Glutamatergic neuron (in vitro differentiated cells): ENCODE data around the gene KCNH8. TPM values are rescaled to one million over a fixed set of nuclear protein-coding genes. Genes with fewer than 3 reads are reported as not detected.

Experiments
- DNase-seq: peaks from one replicate; pipeline ENCODE4 v3.0.0; 2022
- H3K27ac Mint-ChIP-seq: one replicate; pipeline ENCODE4 v1.8.0; 2020; ENCODE audit warnings: mild to moderate bottlenecking, mixed read lengths, inconsistent platforms; ENCODE audit not compliant: unreplicated experiment
- H3K27me3 Mint-ChIP-seq: one replicate; pipeline ENCODE4 v1.8.0; 2020; ENCODE audit warnings: mild to moderate bottlenecking, moderate library complexity, mixed read lengths, inconsistent platforms; ENCODE audit not compliant: unreplicated experiment
- H3K36me3 Mint-ChIP-seq: one replicate; pipeline ENCODE4 v1.8.0; 2020; ENCODE audit warnings: mild to moderate bottlenecking, mixed read lengths, inconsistent platforms; ENCODE audit not compliant: unreplicated experiment
- H3K4me1 Mint-ChIP-seq: one replicate; pipeline ENCODE4 v1.8.0; 2020; ENCODE audit warnings: mild to moderate bottlenecking, low read depth, mixed read lengths, inconsistent platforms; ENCODE audit not compliant: unreplicated experiment
- H3K4me3 Mint-ChIP-seq: one replicate; pipeline ENCODE4 v1.8.0; 2020; ENCODE audit warnings: mild to moderate bottlenecking, mixed read lengths, inconsistent platforms; ENCODE audit not compliant: unreplicated experiment
- H3K9me3 Mint-ChIP-seq: one replicate; pipeline ENCODE4 v1.8.0; 2020; ENCODE audit warnings: mild to moderate bottlenecking, moderate library complexity, mixed read lengths, inconsistent platforms; ENCODE audit not compliant: unreplicated experiment
- total RNA-seq: library from RNA; stranded (reverse); fragmentation: NEBNext Ultra II Directional; extraction: Animal tissue kit (Norgen Biotek cat#: 25700); gene quantifications from one replicate; pipeline ENCODE4 v1.2.1, GENCODE V29; 2021; ENCODE audit not compliant: unreplicated experiment
- TF ChIP-seq, protein P1 (sequence below): fragments of 200-600 bp; sonication (generic); IDR thresholded peaks from one replicate; pipeline ENCODE4 v1.5.0; 2021; ENCODE audit not compliant: partially characterized antibody, unreplicated experiment

The KCNH8 gene
- total RNA-seq, 1 donor from 2014 or later = 30.9 TPM

DNA sequence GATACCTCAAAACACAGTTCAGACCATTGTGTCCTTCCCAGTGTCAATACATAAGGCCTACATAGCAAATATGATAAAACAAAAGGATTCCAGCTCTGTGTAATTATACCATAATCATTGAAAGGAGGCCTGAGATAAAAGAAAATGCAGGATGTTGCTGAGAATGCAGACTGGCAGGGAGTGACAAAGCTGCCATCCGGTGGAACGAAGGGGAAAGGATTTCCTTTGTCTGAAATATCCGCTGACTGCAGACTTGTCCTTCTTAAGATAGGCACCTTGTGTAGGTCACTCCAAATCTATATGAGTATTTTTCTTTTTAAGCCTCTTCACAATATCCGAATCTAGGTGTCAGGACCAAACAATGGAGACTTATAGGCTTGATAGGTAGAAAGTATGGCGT lies 108.0 kb downstream of the KCNH8 start:
- H3K4me1 Mint-ChIP-seq = peaks cover 20% of the 10 kb centered on the region
- H3K27ac Mint-ChIP-seq = no peak overlapping the region
- no peaks in the 10 kb centered on the region for H3K36me3 Mint-ChIP-seq
- no peaks in the 10 kb centered on the region for H3K9me3 Mint-ChIP-seq
- TF ChIP-seq, protein P1, sequence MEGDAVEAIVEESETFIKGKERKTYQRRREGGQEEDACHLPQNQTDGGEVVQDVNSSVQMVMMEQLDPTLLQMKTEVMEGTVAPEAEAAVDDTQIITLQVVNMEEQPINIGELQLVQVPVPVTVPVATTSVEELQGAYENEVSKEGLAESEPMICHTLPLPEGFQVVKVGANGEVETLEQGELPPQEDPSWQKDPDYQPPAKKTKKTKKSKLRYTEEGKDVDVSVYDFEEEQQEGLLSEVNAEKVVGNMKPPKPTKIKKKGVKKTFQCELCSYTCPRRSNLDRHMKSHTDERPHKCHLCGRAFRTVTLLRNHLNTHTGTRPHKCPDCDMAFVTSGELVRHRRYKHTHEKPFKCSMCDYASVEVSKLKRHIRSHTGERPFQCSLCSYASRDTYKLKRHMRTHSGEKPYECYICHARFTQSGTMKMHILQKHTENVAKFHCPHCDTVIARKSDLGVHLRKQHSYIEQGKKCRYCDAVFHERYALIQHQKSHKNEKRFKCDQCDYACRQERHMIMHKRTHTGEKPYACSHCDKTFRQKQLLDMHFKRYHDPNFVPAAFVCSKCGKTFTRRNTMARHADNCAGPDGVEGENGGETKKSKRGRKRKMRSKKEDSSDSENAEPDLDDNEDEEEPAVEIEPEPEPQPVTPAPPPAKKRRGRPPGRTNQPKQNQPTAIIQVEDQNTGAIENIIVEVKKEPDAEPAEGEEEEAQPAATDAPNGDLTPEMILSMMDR = no peak
- H3K4me3 Mint-ChIP-seq = no peak overlapping the region
- peaks cover under 1% of the 10 kb centered on the region for H3K27me3 Mint-ChIP-seq
- DNase-seq = no peak

DNA sequence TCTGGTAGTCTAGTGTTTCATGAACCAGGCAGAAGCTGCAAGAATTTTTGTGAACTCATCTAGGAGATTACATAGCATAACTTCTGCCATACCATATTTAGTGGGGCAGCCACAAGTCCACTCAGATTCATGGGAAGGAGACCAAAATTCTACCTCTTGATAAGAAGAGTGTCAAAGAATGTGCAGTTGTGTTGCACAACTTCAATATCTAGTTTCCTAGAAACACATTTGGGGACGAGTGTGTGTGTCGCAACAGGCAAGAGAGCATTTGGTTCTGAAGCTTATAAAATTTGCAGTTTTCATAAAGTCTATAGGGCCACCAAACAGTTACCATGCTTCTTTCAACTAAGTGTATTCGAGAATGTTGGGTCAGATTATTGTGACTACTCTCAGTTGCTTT lies 115.3 kb downstream of the KCNH8 start:
- Mint-ChIP-seq H3K27me3 (peaks cover 3% of the 10 kb centered on the region), H3K4me3 (no peak overlapping the region), H3K36me3 (no peaks in the 10 kb centered on the region), H3K27ac (no peak overlapping the region), H3K4me1 (peaks cover 5% of the 10 kb centered on the region), H3K9me3 (no peaks in the 10 kb centered on the region)
- no peak for DNase-seq
- TF ChIP-seq, protein P1 = no peak

DNA sequence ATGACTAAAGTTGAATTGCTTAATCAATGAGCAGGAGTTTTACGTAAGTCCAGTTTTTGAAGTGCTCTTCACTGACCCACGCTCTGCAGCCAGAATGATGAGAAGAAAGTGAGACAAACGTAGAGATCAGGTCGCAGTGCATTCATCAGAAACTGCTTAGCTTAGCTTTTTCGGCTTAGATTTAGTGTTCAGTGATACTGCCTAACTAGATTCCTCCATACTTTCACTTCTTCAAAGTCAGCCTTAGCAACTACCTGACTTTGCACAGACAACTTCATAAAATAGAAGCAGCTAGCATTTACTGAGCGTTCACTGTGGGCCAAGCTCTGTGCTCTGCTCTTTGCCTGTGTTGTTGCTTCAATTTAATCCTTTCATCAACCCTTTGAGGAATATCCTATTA lies 116.1 kb downstream of the KCNH8 start:
- Mint-ChIP-seq H3K9me3 (no peaks in the 10 kb centered on the region), H3K27ac (no peak overlapping the region), H3K4me3 (no peak overlapping the region), H3K4me1 (peaks cover 5% of the 10 kb centered on the region), H3K27me3 (peaks cover 3% of the 10 kb centered on the region), H3K36me3 (no peaks in the 10 kb centered on the region)
- DNase-seq = no peak
- TF ChIP-seq, protein P1 = no peak

DNA sequence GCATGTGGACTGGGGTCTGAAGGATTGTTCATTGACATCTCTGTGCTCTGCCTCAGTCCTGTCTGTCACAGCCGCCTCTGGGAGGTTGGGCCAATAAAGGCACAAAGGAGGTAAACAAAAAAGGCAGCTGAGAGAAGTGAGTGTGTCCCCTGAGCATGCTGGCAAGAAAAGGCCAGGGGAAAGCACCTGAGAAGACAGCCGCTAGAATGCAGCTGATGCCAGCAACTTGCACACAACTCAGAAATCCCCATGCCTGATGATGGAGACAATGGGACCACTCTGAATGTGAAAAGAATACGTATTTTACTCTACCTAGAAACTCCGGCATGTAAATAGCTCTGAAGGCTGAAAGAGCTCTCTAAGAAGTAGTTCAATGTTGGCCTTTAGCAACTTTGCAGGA lies 118.7 kb downstream of the KCNH8 start:
- no peak overlapping the region for H3K27ac Mint-ChIP-seq
- peaks cover 2% of the 10 kb centered on the region for H3K27me3 Mint-ChIP-seq
- H3K36me3 Mint-ChIP-seq = no peaks in the 10 kb centered on the region
- no peak overlapping the region for H3K4me3 Mint-ChIP-seq
- peaks cover 5% of the 10 kb centered on the region for H3K4me1 Mint-ChIP-seq
- H3K9me3 Mint-ChIP-seq = no peaks in the 10 kb centered on the region
- TF ChIP-seq, protein P1 = no peak
- DNase-seq = no peak

DNA sequence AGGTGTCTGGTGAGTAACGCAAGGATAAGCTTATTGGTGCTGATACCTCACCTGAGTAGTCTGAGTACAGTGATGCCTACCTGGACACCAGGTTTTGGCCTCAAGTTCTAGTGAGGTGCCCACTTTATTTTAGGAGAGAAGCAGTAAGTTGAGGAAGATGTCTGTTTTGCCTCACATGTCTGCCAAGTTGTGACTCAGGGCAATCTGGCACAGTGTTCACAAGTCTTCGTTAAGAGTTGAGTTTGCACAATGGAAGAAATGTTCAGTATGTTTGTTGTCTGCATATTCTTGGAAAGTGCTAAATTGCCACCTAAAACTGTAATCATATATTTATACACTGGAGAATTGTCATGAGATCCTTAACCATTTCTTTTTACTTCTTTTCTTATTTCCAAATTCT lies 122.2 kb downstream of the KCNH8 start:
- no peak overlapping the region for H3K27ac Mint-ChIP-seq
- H3K36me3 Mint-ChIP-seq = no peaks in the 10 kb centered on the region
- TF ChIP-seq, protein P1 = no peak
- no peaks in the 10 kb centered on the region for H3K9me3 Mint-ChIP-seq
- no peak overlapping the region for H3K4me3 Mint-ChIP-seq
- no peak for DNase-seq
- H3K4me1 Mint-ChIP-seq = peaks cover 5% of the 10 kb centered on the region
- H3K27me3 Mint-ChIP-seq = peaks cover 2% of the 10 kb centered on the region
